ENCODE results near the gene CHMP2B.

Gene CHMP2B

DNA sequence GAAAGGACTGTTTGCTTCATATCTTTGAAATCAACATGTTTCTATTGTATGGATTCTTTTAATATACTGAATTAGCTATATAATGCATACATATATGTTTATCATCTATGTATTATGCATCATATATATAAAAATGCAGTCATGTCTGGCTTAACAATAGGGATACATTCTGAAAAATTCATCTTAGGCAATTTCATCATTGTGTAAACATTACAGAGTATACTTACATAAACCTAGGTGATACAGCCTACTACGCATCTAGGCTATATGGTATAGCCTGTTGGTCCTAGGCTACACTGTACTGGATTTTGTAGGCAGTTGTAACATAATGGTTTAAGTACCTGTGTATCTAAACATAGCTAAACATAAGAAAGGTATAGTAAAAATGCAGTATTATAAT, 21.7 kb downstream of the CHMP2B start:
- Mint-ChIP-seq H3K4me1 (ENCODE audit: low read depth) (no peaks in the 10 kb centered on the region), H3K27ac (no peak overlapping the region), H3K4me3 (no peak overlapping the region), H3K36me3 (ENCODE audit: low read depth) (peaks cover 21% of the 10 kb centered on the region), H3K27me3 (ENCODE audit: low read depth) (no peaks in the 10 kb centered on the region), H3K9me3 (no peaks in the 10 kb centered on the region)
- no peak for DNase-seq (ENCODE audit: low spot score)

DNA sequence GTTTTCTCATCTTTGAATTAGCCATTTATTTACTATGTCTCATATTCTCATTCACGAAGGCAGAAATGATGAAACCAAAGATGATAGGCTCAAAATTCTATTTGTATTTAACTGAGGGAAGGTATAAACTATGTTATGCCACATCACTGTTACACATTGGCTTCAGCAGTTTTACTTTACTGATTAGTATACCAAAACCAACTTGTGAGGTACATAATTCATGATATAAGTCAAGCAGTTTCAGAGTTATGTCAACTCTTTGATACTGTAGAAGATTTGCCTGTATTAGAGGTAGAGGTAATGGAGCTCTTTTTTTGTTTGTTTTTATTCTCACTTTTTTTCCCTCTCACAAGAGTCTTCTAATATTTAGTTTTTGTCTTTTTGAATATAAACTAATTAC, 22.9 kb downstream of the CHMP2B start:
- no peak overlapping the region for H3K4me3 Mint-ChIP-seq
- H3K4me1 Mint-ChIP-seq (ENCODE audit: low read depth) = no peaks in the 10 kb centered on the region
- no peak for DNase-seq (ENCODE audit: low spot score)
- peaks cover 22% of the 10 kb centered on the region for H3K36me3 Mint-ChIP-seq (ENCODE audit: low read depth)
- H3K27me3 Mint-ChIP-seq (ENCODE audit: low read depth) = no peaks in the 10 kb centered on the region
- H3K9me3 Mint-ChIP-seq = no peaks in the 10 kb centered on the region
- H3K27ac Mint-ChIP-seq = no peak overlapping the region

DNA sequence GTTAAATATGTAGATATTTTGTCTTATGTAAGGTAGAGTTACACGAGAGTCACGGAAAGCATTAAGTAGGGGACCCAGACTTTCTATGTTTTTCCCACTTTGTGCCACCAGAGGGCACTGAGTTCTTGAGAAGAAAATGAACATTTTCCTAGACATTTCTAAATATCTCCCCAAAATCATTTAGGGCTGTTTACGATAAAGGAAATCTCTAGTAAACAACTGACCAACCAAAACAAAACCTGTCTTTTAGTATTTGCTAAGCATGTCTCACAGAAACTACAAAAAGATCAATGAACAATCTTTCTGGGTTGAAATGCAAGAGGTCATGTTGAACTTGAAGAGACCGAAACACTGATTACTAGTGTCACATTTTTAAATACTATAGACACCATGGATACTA, 33.2 kb downstream of the CHMP2B start:
- H3K9me3 Mint-ChIP-seq = no peaks in the 10 kb centered on the region
- peaks cover 1% of the 10 kb centered on the region for H3K36me3 Mint-ChIP-seq (ENCODE audit: low read depth)
- no peak overlapping the region for H3K27ac Mint-ChIP-seq
- peaks cover 8% of the 10 kb centered on the region for H3K27me3 Mint-ChIP-seq (ENCODE audit: low read depth)
- no peak for DNase-seq (ENCODE audit: low spot score)
- peaks cover 8% of the 10 kb centered on the region for H3K4me1 Mint-ChIP-seq (ENCODE audit: low read depth)
- no peak overlapping the region for H3K4me3 Mint-ChIP-seq

DNA sequence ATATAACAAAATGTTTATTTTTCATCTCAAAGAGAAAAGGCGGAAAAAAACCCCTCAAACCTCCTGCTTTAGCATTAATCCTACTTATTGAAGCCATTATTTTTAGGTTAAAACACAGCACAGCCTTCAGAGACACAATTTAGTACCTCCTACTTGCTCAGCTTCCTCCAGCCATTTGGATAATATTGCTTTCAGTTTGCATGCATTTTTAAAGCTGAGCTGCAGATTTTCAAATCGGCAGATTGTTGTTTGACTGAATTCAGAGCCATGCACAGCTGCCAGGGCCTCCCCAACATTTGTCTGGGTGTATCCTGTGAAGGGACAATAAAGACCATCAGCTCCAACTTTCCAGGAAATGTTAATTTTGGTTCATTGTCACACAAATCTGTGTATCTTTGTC, 34.8 kb downstream of the CHMP2B start:
- H3K27ac Mint-ChIP-seq = no peak overlapping the region
- no peaks in the 10 kb centered on the region for H3K36me3 Mint-ChIP-seq (ENCODE audit: low read depth)
- H3K9me3 Mint-ChIP-seq = no peaks in the 10 kb centered on the region
- H3K4me3 Mint-ChIP-seq = no peak overlapping the region
- DNase-seq (ENCODE audit: low spot score) = no peak
- peaks cover 8% of the 10 kb centered on the region for H3K27me3 Mint-ChIP-seq (ENCODE audit: low read depth)
- H3K4me1 Mint-ChIP-seq (ENCODE audit: low read depth) = peaks cover 8% of the 10 kb centered on the region

DNA sequence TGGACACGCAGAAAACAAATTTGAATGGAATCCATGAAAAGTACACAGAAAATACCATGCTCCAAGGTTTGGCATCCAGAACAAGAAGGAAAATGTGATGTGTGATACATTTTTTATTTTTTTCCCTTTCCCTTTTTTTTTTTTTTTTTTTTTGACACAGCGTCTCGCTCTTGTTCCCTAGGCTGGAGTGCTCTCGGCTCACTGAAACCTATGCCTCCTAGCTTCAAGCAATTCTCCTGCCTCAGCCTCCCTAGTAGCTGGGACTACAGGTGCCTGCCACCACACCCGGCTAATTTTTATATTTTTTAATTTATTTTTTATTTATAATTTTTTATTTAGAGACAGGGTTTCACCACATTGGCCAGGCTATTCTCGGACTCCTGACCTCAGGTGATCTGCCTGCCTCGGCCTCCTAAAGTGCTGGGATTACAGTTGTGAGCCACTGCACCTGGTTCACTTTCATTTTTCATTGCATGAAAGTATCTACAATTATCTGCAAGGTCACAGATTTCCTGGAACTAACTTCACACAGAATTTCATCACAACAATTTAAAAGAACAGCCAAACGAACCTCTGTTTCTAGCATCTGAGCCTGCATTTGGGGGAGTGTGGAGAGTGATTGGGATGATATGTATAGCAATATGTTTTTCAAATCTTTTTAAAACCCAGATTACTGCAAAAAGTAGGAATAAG, 41.0 kb downstream of the CHMP2B start:
- Mint-ChIP-seq H3K4me1 (ENCODE audit: low read depth) (peaks cover 47% of the 10 kb centered on the region), H3K4me3 (peak overlapping the region; percentile 46), H3K27me3 (ENCODE audit: low read depth) (peaks cover 5% of the 10 kb centered on the region), H3K27ac (peak overlapping the region; percentile 69), H3K36me3 (ENCODE audit: low read depth) (peaks cover 2% of the 10 kb centered on the region), H3K9me3 (no peaks in the 10 kb centered on the region)
- no peak for DNase-seq (ENCODE audit: low spot score)

DNA sequence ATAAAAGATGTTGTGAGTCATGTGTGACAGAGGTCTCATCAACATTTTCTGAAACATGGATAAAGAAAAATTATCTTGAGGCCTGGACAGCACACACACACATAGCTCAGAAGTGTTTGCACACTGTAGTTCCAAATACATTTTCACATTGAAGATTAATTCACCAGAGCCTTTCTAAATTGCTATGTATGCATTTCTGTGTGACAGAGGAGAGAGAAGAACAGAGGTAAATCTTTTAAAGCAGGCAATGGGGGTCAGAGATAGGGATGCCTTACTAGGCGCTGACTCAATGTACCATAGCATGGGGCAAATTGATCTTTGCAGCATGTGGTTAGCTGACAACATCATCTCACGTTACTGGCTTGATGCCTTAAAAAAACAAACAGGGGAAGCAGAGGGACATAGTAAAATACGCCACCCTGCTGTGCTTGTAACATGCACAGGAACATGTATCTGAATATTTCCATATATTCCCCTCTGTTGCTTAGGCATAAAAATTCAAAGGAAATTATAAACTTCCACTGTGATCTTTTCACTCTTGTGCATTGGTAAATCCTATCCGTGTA, 41.6 kb downstream of the CHMP2B start:
- Mint-ChIP-seq H3K36me3 (ENCODE audit: low read depth) (peaks cover 2% of the 10 kb centered on the region), H3K27ac (peak overlapping the region; percentile 69), H3K4me3 (peak overlapping the region; percentile 46), H3K27me3 (ENCODE audit: low read depth) (peaks cover 5% of the 10 kb centered on the region), H3K4me1 (ENCODE audit: low read depth) (peaks cover 49% of the 10 kb centered on the region), H3K9me3 (no peaks in the 10 kb centered on the region)
- DNase-seq (ENCODE audit: low spot score) = no peak

DNA sequence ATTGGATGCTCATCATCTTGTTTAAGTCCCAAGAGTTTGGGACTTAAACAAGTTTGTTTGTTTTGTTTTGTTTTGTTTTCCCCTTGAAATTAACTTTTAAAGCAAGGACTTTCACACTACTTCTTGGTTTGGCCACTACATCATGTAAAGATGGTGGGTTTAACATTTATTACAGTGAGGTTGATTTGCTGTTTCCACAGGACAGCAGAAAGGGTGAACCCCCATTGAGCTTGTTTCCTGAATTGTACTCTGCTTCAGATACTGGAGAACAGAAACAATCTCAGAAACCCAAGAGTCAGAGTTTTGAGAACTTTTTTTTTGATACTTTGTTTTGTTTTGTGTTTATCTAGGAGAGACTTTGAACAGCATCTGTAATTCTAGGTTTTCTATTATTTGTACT, 42.6 kb downstream of the CHMP2B start:
- Mint-ChIP-seq H3K4me1 (ENCODE audit: low read depth) (peaks cover 46% of the 10 kb centered on the region), H3K4me3 (peak overlapping the region; percentile 14), H3K9me3 (no peaks in the 10 kb centered on the region), H3K27me3 (ENCODE audit: low read depth) (no peaks in the 10 kb centered on the region), H3K36me3 (ENCODE audit: low read depth) (peaks cover 2% of the 10 kb centered on the region), H3K27ac (peak overlapping the region; percentile 60)
- no peak for DNase-seq (ENCODE audit: low spot score)

DNA sequence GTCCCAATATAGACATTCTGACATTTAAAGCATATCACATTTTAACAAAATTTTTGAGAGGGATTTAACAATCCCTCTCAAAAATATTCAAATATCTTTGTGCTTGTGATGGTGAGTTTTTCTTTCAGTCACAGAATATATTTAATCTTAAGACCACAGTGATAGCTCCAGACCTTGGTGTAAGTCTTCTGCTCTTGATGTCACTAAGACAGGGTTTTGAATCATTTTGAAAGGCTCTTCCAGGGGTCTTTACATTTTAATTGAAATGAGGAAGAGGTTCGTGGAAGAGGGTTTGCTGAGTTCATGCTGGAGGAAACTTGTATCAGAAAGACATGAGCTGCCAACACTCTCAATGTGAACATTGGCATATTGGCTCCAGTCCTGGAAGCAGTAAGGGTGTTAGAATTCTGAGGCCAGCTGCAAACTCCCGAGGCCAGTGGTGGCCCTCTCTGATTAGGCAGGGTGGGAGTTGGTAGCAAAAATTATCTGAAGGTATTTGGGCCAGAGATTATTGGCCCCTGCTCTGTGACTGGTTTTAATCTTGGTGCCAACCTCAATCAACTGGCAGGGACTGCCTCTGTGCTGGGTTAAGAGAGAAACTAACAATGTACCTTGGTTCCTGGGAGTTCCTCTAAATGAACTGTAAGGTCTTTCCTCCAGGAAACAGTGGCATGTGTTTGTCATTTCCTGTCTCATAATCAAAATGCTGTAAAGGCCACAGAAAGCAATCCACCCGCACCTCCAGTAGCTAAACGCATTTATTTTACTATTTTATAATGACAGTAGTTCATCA, 44.0 kb downstream of the CHMP2B start:
- no peak for DNase-seq (ENCODE audit: low spot score)
- peaks cover 46% of the 10 kb centered on the region for H3K4me1 Mint-ChIP-seq (ENCODE audit: low read depth)
- H3K27me3 Mint-ChIP-seq (ENCODE audit: low read depth) = no peaks in the 10 kb centered on the region
- peak overlapping the region; percentile 66 for H3K4me3 Mint-ChIP-seq
- peaks cover 2% of the 10 kb centered on the region for H3K36me3 Mint-ChIP-seq (ENCODE audit: low read depth)
- no peaks in the 10 kb centered on the region for H3K9me3 Mint-ChIP-seq
- H3K27ac Mint-ChIP-seq = peak overlapping the region; percentile 60

DNA sequence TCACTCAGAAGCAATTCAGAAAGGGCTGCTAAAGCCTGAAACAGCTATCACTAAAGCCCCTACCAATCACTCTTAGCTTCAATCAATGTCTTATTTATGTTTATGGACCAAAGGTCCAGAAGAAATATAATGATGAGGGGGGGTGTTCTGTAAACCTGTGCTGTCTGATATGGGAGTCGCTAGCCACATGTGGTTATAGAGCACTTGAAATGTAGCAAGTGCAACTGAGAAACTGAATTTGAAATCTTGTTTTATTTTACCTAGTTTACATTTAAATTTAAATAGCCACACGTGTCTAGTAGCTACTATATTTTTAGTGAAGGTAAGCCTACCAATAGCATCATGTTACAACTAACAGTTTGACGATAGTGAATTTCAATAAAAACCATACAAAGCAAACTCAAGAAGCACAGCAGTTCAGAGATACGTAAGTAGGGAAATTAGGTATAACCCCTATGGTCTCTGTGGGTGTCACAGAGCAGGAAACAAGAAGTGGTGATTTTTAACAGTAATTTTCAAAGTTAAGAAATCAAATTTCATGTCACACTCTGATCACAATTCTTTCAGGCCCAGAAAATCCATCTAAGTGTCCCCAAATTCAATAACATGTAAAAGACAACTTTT, 45.7 kb downstream of the CHMP2B start:
- H3K4me1 Mint-ChIP-seq (ENCODE audit: low read depth) = peaks cover 41% of the 10 kb centered on the region
- DNase-seq (ENCODE audit: low spot score) = no peak
- H3K36me3 Mint-ChIP-seq (ENCODE audit: low read depth) = peaks cover 2% of the 10 kb centered on the region
- no peaks in the 10 kb centered on the region for H3K27me3 Mint-ChIP-seq (ENCODE audit: low read depth)
- H3K9me3 Mint-ChIP-seq = no peaks in the 10 kb centered on the region
- no peak overlapping the region for H3K27ac Mint-ChIP-seq
- H3K4me3 Mint-ChIP-seq = no peak overlapping the region

DNA sequence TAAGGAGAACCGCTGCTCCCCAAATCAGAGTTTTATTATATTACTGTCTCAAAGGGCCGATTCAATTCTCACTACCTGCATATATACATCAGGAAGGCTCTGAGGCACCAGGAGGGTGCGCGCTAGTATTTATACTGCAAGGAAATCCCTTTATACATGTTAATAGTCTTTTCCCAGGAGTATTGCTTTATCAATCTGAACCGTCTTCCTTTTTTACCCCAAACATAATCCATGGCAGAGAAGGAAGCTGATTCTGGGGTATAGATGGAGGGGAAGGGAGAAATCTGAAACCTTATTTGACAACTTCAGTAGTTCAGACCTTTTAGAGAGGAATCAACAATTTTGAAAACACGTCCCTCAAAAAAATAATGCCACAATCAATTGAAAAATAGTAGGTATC, 49.4 kb downstream of the CHMP2B start, which contains the start of gene POU1F1:
TSS of gene POU1F1 (minus strand) at position 101 of the 400 bp plus-strand sequence. CDS start 122 bp downstream, outside the sequence.
- no peaks in the 10 kb centered on the region for H3K9me3 Mint-ChIP-seq
- no peak within 1 kb of the TSS for H3K4me3 Mint-ChIP-seq
- H3K27ac Mint-ChIP-seq = no peak within 1 kb of the TSS
- no peak for DNase-seq (ENCODE audit: low spot score)
- H3K27me3 Mint-ChIP-seq (ENCODE audit: low read depth) = no peaks in the 10 kb centered on the region
- peaks cover 10% of the 10 kb centered on the region for H3K4me1 Mint-ChIP-seq (ENCODE audit: low read depth)
- H3K36me3 Mint-ChIP-seq (ENCODE audit: low read depth) = no peaks in the 10 kb centered on the region

DNA sequence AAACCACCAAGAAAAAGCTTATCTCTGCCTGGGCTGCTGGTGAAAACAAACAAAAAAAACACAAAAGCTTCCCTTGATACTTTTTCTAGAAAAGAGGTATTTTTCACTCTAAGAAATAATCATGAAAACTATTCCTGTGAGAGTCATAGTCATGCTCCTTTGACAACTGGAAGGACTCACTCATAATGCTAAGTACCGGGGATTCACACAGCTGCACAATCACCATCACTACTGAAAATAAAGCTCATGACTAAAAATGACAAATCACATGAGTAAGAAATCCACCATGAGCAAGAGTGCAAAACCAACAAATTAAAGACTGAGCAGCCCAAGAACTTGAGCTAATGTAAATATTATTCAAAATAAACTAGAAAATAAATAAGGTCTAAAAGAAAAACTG, 59.9 kb downstream of the CHMP2B start:
- Mint-ChIP-seq H3K9me3 (no peaks in the 10 kb centered on the region), H3K4me1 (ENCODE audit: low read depth) (peaks cover 6% of the 10 kb centered on the region), H3K4me3 (no peak overlapping the region), H3K27me3 (ENCODE audit: low read depth) (peaks cover 19% of the 10 kb centered on the region), H3K27ac (no peak overlapping the region), H3K36me3 (ENCODE audit: low read depth) (no peaks in the 10 kb centered on the region)
- DNase-seq (ENCODE audit: low spot score) = no peak

DNA sequence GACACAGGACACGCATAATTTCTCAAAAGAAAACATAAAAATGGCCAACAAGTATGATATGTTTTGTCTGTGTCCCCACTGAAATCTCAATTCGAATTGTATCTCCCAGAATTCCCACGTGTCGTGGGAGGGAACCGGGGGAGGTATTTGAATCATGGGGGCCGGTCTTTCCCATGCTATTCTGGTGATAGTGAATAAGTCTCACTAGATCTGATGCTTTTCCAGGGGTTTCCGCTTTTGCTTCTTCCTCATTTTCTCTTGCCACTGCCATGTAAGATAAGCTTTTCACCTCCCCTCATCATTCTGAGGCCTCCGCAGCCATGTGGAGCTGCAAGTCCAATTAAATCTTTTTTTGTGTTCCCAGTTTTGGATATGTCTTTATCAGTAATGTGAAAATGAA, 61.3 kb downstream of the CHMP2B start:
- Mint-ChIP-seq H3K27ac (no peak overlapping the region), H3K27me3 (ENCODE audit: low read depth) (peaks cover 10% of the 10 kb centered on the region), H3K9me3 (no peaks in the 10 kb centered on the region)

DNA sequence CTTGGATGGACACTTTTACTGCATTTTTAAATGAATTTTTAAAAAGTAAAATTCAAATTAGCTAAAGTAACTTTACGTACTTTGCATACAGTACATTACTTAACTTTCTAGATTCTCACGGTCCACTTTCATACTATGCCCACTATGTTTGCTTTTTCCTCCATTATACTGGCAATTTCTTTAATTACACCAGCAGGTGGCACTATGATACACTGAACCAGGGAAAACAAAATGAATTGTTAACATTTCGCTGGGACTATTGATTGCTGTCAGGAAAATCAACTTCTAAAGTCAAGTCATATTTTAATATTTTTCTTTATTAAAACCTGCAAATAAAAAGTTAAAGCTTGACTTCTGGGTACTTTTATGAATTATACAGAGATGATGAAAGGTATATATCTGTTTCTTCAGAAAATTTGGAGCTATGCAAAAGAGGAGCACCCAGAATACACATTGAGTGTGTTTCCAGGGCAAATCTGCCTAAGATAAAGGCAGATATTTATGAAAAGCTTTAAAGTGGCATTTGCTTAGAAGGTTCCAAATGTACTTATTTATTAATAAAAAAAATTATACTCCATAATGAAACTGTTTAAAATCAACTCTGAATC, 71.1 kb downstream of the CHMP2B start:
- Mint-ChIP-seq H3K27me3 (ENCODE audit: low read depth) (no peaks in the 10 kb centered on the region), H3K36me3 (ENCODE audit: low read depth) (no peaks in the 10 kb centered on the region), H3K4me3 (no peak overlapping the region), H3K4me1 (ENCODE audit: low read depth) (peaks cover 2% of the 10 kb centered on the region), H3K9me3 (peaks cover 6% of the 10 kb centered on the region), H3K27ac (no peak overlapping the region)
- no peak for DNase-seq (ENCODE audit: low spot score)

More for the DNA sequence above, 61.3 kb downstream of the CHMP2B start:
- no peak for DNase-seq (ENCODE audit: low spot score)
- no peak overlapping the region for H3K4me3 Mint-ChIP-seq
- peaks cover 6% of the 10 kb centered on the region for H3K4me1 Mint-ChIP-seq (ENCODE audit: low read depth)
- no peaks in the 10 kb centered on the region for H3K36me3 Mint-ChIP-seq (ENCODE audit: low read depth)

Measured in T-helper 2 cell treated with Interferon-gamma antibody and Interleukin-4, amounts not matched to agents 5 μg/mL and 100 μg/mL, for 36 hours (primary cell).